Adipocyte (in vitro differentiated cells): ENCODE results near the gene GALM.
"Not testable (repeated sequence)": the region's sequence is repeated elsewhere in the genome, so short reads cannot be mapped to it uniquely, and the experiment has no call there.

Experiments
- DNase-seq: peaks from one replicate; pipeline ENCODE4 v3.0.0-alpha.2; 2015; ENCODE audit warnings: low read depth
- H3K27me3 ChIP-seq: replicated peaks from 2 replicates; pipeline ENCODE4 v1.7.0; 2013; ENCODE audit warnings: mild to moderate bottlenecking, low read length, moderate library complexity; ENCODE audit not compliant: control insufficient read depth, insufficient read depth
- H3K36me3 ChIP-seq: 2 replicates; pipeline ENCODE4 v1.7.0; 2013; ENCODE audit warnings: low read length, mild to moderate bottlenecking, moderate library complexity; ENCODE audit not compliant: control insufficient read depth, insufficient read depth, severe bottlenecking
- H3K4me1 ChIP-seq: 2 replicates; pipeline ENCODE4 v1.7.0; 2013; ENCODE audit warnings: mild to moderate bottlenecking, low read length, moderate library complexity; ENCODE audit not compliant: control insufficient read depth, insufficient read depth
- H3K4me3 ChIP-seq: 2 replicates; pipeline ENCODE4 v1.7.0; 2013; ENCODE audit warnings: mild to moderate bottlenecking, low read length, moderate library complexity
- H3K9ac ChIP-seq: 2 replicates; pipeline ENCODE4 v1.7.0; 2013; ENCODE audit warnings: mild to moderate bottlenecking, low read length, moderate library complexity
- H3K9me3 ChIP-seq: 2 replicates; pipeline ENCODE4 v1.7.0; 2013; ENCODE audit warnings: mild to moderate bottlenecking, low read length, moderate library complexity; ENCODE audit not compliant: control insufficient read depth

Gene GALM

DNA sequence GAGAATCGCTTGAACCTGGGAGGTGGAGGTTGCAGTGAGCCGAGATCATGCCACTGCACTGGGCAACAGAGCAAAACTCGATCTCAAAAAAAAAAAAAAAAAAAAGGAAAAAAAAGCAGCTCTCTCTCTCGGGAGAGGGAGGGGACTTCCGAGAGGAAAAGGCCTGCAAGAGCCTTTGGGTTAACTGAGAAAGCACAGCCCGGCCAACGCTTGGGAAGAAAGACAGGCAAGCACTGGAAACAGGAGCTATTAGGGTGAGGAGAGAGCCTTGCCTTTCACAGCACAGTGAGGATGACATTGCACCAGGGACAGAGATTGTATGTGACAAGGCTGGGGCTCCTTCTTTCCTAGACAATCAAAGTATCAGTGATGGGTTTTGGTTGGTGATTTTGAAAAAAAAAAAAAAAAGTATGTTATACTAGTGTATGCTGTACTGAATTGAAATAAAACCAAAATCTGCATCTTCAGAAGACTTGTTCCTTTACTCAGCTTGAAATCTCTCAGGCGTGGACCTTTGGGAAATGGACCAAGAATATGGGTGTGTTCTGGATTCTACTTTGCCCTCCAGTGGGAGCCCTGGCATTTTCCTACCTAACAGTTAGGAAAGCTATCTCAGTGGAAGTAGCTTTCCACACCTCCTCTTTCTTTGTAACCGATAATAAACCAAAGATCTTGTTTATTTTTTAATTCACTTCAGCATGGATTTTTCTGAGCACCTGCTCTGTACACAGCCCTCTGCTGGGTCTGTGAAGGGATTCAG lies 68.6 kb downstream of the GALM start:
- peaks cover 34% of the 10 kb centered on the region for H3K36me3 ChIP-seq
- H3K9ac ChIP-seq, result no peak overlapping the region
- peaks cover 3% of the 10 kb centered on the region for H3K4me1 ChIP-seq
- peaks cover 1% of the 10 kb centered on the region for H3K9me3 ChIP-seq
- no peak overlapping the region for H3K4me3 ChIP-seq
- no peak for DNase-seq
- H3K27me3 ChIP-seq, result no peaks in the 10 kb centered on the region

DNA sequence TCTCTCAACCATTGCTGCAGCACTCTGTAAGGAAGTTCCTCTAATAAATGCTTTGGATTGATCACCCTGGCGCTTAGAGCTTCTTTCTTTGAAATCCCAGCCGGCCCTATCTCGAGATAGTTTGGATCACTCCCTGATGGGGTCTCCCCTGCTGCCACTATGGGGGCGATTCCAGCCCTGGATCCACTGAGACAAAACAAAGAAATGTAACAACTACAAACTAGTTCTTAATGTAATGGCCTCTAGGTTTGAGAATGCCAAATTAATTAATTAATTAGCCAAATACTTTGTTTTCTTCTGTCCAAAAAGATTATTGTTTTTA lies 70.0 kb downstream of the GALM start:
- peaks cover 3% of the 10 kb centered on the region for H3K4me1 ChIP-seq
- H3K9ac ChIP-seq, result no peak overlapping the region
- no peak overlapping the region for H3K4me3 ChIP-seq
- H3K36me3 ChIP-seq, result peaks cover 31% of the 10 kb centered on the region
- H3K27me3 ChIP-seq, result no peaks in the 10 kb centered on the region
- H3K9me3 ChIP-seq, result peaks cover 4% of the 10 kb centered on the region
- DNase-seq, result no peak

DNA sequence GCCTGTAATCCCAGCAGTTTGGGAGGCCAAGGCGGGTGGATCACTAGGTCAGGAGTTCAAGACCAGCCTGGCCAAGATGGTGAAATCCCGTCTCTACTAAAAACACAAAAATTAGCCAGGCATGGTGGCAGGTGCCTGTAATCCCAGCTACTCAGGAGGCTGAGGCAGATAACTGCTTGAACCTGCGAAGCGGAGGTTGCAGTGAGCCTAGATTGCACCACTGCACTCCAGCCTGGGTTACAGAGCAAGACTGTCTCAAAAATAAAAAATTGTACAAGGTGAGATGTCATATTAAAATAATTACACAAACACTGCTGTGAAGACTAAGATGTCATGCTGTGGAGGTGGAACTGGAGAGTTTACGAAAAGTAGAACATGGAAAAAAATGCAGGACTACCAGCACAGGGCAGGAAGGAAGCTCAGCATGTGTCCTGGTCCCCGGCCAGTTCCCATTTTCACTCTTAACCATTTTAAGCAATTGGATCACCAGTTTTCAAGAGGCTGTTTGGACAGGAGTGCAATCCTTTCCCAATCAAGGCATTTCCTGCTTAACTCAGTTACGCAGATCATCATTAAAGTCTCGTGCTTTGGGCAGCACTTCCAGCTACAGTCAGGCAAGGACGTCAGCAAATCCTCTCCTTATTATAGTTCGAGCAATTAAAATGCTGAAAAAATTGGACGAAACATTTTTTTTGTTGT lies 71.2 kb downstream of the GALM start:
- H3K9me3 ChIP-seq, H3K4me3 ChIP-seq, H3K27me3 ChIP-seq, H3K9ac ChIP-seq, H3K4me1 ChIP-seq, DNase-seq: not testable (repeated sequence)
- H3K36me3 ChIP-seq, result peaks cover 33% of the 10 kb centered on the region

DNA sequence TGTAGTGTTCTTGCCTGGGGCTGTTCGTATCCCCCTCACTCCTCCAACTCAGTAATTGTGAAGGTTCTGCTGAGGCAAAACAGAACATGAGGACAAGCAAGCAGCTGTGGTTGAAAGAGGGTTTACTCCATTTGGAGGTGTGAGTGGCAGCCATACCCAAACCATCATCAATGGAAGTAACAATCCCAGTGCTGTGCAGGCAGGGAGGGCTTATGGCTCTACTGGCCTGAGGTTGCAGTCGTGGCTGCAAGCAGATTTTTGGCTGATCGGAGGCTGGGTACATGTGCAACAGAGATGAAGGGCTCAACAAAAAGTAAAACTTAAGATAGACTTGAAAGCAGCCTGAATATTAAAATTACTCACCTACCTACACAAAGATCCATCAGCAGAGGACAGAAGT lies 72.0 kb downstream of the GALM start:
- peaks cover 30% of the 10 kb centered on the region for H3K36me3 ChIP-seq
- H3K4me3 ChIP-seq, result no peak overlapping the region
- H3K4me1 ChIP-seq, result peaks cover 7% of the 10 kb centered on the region
- no peak overlapping the region for H3K9ac ChIP-seq
- no peaks in the 10 kb centered on the region for H3K27me3 ChIP-seq
- peaks cover 4% of the 10 kb centered on the region for H3K9me3 ChIP-seq
- no peak for DNase-seq

DNA sequence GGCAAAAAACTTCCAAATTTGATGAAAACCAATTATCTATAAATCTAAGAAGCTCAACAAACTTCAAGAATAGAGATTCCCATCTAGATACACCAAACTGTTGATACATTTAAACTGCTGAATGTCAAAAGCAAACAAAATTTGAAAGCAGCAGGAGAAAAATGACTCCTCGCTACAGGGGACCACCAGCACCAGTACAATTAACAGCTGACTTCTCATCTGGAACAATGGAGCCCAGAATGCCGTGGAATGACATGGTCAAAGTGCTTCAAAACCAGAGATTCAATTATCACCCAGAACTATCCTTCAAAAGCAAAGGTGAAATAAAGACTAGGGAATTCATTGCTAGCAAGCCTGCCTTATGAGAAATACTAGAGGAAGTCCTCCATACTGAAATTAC lies 73.6 kb downstream of the GALM start:
- no peak for DNase-seq
- H3K27me3 ChIP-seq, result no peaks in the 10 kb centered on the region
- no peak overlapping the region for H3K9ac ChIP-seq
- H3K9me3 ChIP-seq, result peaks cover 4% of the 10 kb centered on the region
- H3K4me1 ChIP-seq, result peaks cover 23% of the 10 kb centered on the region
- peaks cover 37% of the 10 kb centered on the region for H3K36me3 ChIP-seq
- no peak overlapping the region for H3K4me3 ChIP-seq

DNA sequence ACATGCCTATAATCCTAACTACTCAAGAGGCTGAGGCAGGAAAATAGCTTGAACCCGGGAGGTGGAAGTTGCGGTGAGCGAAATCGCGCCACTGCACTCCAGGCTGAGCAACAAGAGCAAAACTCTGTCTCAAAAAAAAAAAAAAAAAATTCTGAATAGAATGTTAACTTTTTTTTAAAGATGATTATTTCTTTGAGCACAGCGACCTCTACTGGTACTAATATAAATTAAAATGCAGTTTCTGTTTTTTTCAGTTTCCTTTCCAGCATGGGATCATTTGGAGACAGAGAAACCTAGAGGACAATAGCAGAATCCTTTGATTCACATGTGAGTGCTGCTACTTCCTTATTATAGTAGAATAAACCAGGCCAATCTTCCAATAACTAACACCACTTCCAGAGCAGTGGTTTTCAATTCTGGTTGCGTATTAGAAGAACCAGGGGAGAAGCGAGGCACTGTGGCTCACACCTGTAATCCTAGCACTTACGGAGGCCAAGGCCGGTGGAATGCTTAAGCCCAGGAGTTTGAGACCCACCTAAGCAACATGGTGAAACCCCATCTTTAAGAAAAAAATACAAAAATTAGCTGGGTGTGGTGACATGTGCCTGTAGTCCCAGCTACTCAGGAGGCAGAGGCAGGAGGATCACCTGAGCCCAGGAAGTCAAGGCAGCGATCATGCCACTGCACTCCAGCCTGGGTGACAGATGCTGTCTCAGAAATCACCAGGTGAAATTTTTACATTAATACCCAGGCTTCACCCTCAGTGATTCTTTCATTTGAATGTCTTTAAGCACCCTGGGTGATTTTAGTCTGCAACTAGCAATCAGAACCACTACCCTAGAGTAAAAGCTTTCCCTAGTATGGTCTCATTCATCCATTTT lies 75.2 kb downstream of the GALM start:
- no peak overlapping the region for H3K9ac ChIP-seq
- no peak overlapping the region for H3K4me3 ChIP-seq
- peaks cover 4% of the 10 kb centered on the region for H3K9me3 ChIP-seq
- H3K27me3 ChIP-seq, result no peaks in the 10 kb centered on the region
- peaks cover 20% of the 10 kb centered on the region for H3K4me1 ChIP-seq
- DNase-seq, result peak; percentile 75
- peaks cover 53% of the 10 kb centered on the region for H3K36me3 ChIP-seq

DNA sequence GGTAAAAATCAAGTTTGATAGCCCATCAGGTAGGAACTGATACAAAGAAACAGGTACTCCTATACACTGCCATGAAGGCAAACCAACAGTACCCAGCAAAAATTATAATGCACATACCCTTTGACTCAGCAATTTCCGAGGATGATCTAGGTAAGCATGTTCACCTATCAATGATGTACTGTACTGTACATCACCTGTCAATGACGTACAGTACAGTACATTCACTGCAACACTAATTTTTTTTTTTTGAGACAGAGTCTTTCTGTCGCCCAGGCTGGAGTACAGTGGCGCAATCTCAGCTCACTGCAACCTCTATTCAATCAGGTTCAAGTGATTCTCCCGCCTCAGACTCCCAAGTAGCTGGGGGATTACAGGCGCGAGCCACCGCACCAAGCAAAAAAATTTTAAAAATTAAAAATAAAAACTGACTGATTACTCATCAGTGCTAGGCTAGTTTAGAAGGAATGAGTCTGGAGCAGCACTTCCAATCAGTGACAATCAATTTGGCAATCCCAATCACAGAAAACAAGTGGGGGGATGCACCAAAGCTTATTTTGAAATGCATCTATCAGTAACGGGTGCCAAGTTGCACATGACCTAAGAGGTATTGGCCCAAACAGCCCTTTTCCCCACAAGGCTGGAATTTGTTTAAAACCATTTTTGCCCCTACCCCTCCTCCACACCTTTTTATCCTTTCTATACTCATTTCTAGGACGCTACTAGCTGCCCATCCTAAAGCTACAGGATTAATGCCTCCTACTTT lies 77.1 kb downstream of the GALM start:
- no peaks in the 10 kb centered on the region for H3K27me3 ChIP-seq
- DNase-seq, result no peak
- H3K4me3 ChIP-seq, result no peak overlapping the region
- H3K9ac ChIP-seq, result no peak overlapping the region
- H3K36me3 ChIP-seq, result peaks cover 68% of the 10 kb centered on the region
- peaks cover 4% of the 10 kb centered on the region for H3K9me3 ChIP-seq
- peaks cover 33% of the 10 kb centered on the region for H3K4me1 ChIP-seq

DNA sequence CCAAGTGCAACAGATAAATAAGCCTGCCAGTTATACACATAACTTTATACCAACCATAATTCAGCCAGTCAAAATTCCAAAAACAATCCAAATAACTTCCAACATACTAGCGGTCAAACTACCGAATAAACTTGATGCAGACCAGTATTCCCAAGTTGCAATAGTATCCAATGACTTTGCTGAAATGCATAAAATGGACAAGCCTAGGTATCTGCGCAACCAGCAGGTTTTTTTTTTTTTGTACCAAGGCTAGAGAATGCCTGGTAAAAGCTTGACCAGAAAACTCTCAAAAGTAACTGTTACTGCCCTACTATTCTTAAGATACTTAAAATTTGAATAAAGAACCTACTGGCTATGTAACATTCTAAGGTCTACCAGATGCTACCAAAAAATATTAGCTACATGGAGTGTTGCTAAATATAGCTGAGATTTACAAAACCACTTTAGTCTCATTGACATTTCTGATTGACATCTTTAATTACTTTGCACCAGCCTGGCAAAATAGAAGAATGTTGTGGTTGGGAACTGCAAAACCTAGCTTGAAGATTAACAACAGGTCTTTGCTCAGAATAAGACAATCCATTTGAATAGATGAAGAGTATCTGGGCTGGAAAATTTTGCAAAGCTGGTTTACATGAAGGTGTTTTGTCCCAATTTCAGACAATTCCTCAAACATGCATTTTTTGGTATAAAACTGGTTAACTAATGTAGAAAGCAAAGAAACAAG lies 77.9 kb downstream of the GALM start:
- Histone ChIP-seq H3K36me3 (peaks cover 73% of the 10 kb centered on the region), H3K27me3 (no peaks in the 10 kb centered on the region), H3K9me3 (peaks cover 4% of the 10 kb centered on the region), H3K9ac (peak overlapping the region; percentile 0), H3K4me3 (no peak overlapping the region), H3K4me1 (peaks cover 37% of the 10 kb centered on the region)
- DNase-seq, result no peak

DNA sequence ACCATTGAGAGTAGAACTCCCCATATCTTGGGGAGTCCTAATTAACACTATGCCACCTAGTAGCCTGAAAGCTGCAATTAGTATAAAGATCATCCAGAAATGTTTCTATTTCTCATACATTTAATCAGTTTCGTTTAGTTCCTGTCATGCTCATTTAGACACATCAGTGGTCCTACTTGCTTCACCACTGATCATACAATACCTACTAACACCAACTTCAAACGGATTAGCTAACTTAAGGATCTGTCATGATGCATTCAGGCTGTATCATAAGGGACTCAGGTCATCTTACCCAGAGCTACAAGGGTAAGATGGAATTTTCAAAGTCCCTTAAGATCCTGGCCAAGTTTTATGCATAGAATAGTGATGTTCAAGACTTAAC lies 78.5 kb downstream of the GALM start:
- Histone ChIP-seq H3K36me3 (peaks cover 78% of the 10 kb centered on the region), H3K4me3 (no peak overlapping the region), H3K9ac (peak overlapping the region; percentile 0), H3K9me3 (peaks cover 3% of the 10 kb centered on the region), H3K4me1 (peaks cover 42% of the 10 kb centered on the region), H3K27me3 (no peaks in the 10 kb centered on the region)
- DNase-seq, result no peak

DNA sequence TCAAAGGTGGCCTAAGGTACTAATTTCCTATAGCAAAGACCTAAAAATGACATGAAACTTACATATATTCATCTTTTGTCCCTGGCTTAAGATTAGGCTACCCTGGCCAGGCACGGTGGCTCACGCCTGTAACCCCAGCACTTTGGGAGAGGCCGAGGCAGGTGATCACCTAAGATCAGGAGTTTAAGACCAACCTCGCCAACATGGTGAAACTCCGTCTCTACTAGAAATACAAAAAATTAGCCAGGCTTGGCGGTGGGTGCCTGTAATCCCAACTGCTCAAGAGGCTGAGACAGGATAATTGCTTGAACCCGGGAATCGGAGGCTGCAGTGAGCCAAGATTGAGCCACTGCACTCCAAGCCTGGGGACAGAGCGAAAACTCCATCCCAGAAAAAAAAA lies 79.4 kb downstream of the GALM start:
- H3K4me3 ChIP-seq, result no peak overlapping the region
- H3K27me3 ChIP-seq, result no peaks in the 10 kb centered on the region
- H3K36me3 ChIP-seq, result peaks cover 74% of the 10 kb centered on the region
- H3K9ac ChIP-seq, result no peak overlapping the region
- DNase-seq, result no peak
- H3K4me1 ChIP-seq, result peaks cover 46% of the 10 kb centered on the region
- no peaks in the 10 kb centered on the region for H3K9me3 ChIP-seq
